HFFc6 (cell line): ENCODE results near the gene SLC2A10. TPM values are rescaled to one million over a fixed set of nuclear protein-coding genes. Genes with fewer than 3 reads are reported as not detected.

ENCODE experiments used
- DNase-seq: peaks from one replicate; pipeline ENCODE4 v3.0.0-alpha.2; 2018
- H3K27ac Mint-ChIP-seq: 2 replicates; pipeline ENCODE4 v1.8.0; 2020; ENCODE audit warnings: mild to moderate bottlenecking, mixed read lengths
- H3K27me3 Mint-ChIP-seq: 2 replicates; pipeline ENCODE4 v1.8.0; 2021; ENCODE audit warnings: mild to moderate bottlenecking, moderate library complexity, mixed read lengths; ENCODE audit not compliant: insufficient read depth
- H3K36me3 Mint-ChIP-seq: 2 replicates; pipeline ENCODE4 v1.8.0; 2021; ENCODE audit warnings: low read depth, mixed read lengths
- H3K4me1 Mint-ChIP-seq: 2 replicates; pipeline ENCODE4 v1.8.0; 2020; ENCODE audit warnings: low read depth, mixed read lengths
- H3K4me3 Mint-ChIP-seq: 2 replicates; pipeline ENCODE4 v1.8.0; 2020; ENCODE audit warnings: mild to moderate bottlenecking, moderate library complexity, mixed read lengths
- H3K9me3 Mint-ChIP-seq: 2 replicates; pipeline ENCODE4 v1.8.0; 2020; ENCODE audit warnings: mild to moderate bottlenecking, mixed read lengths
- total RNA-seq, 6 experiments: library from RNA; stranded (reverse); fragmentation: NEBNext Ultra II Directional; extraction: Animal tissue kit (Norgen Biotek cat#: 25700); gene quantifications; 2 replicates in 1 of 6; 3 replicates in 5 of 6; pipeline ENCODE4 v1.2.3, GENCODE V29; 2021
- TF ChIP-seq, protein P1 (sequence below): fragments of 200-600 bp; sonication (generic); IDR thresholded peaks from 2 replicates; pipeline ENCODE4 v1.5.0; 2021; ENCODE audit warnings: antibody characterized with exemption, mild to moderate bottlenecking

The SLC2A10 gene
- total RNA-seq, 6 experiments from 2014 or later = 27.0 to 36.4 (median 30.5) TPM

DNA sequence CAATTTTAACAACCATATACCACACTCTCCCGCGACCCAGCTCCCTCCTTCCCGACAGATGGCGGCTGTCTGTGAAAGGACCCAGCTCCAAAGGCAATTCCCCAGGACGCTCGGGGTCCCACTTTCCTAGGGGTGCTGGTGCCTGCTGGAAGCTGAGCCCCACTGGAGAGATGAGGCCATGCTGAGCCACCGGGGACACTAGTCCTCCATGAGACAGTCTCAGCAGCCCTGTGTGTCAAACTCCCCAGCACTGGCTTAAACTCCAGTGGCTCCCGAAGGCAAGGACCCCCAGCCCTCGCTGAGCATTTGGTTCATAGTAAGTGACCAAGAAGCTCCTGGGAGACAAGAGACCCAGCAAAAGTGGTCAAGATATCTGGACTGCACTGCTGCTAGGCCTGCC is 52.1 kb downstream of the SLC2A10 start:
- H3K27me3 Mint-ChIP-seq = peaks cover 23% of the 10 kb centered on the region
- H3K4me3 Mint-ChIP-seq = no peak overlapping the region
- no peak for DNase-seq
- TF ChIP-seq, protein P1, sequence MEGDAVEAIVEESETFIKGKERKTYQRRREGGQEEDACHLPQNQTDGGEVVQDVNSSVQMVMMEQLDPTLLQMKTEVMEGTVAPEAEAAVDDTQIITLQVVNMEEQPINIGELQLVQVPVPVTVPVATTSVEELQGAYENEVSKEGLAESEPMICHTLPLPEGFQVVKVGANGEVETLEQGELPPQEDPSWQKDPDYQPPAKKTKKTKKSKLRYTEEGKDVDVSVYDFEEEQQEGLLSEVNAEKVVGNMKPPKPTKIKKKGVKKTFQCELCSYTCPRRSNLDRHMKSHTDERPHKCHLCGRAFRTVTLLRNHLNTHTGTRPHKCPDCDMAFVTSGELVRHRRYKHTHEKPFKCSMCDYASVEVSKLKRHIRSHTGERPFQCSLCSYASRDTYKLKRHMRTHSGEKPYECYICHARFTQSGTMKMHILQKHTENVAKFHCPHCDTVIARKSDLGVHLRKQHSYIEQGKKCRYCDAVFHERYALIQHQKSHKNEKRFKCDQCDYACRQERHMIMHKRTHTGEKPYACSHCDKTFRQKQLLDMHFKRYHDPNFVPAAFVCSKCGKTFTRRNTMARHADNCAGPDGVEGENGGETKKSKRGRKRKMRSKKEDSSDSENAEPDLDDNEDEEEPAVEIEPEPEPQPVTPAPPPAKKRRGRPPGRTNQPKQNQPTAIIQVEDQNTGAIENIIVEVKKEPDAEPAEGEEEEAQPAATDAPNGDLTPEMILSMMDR = no peak; the same call in 1 of the 2 replicates
- no peaks in the 10 kb centered on the region for H3K9me3 Mint-ChIP-seq
- H3K36me3 Mint-ChIP-seq = no peaks in the 10 kb centered on the region
- peaks cover 13% of the 10 kb centered on the region; the same call in 1 of the 2 replicates for H3K4me1 Mint-ChIP-seq
- H3K27ac Mint-ChIP-seq = no peak overlapping the region

GRCh38 chr20:46764068-46764467 is 54.6 kb downstream of the SLC2A10 start:
- Mint-ChIP-seq H3K4me3 (no peak overlapping the region), H3K9me3 (no peaks in the 10 kb centered on the region), H3K27ac (no peak overlapping the region), H3K36me3 (no peaks in the 10 kb centered on the region), H3K4me1 (peaks cover 13% of the 10 kb centered on the region; the same call in 1 of the 2 replicates), H3K27me3 (peaks cover 30% of the 10 kb centered on the region)
- TF ChIP-seq, protein P1 = no peak
- DNase-seq = no peak

DNA sequence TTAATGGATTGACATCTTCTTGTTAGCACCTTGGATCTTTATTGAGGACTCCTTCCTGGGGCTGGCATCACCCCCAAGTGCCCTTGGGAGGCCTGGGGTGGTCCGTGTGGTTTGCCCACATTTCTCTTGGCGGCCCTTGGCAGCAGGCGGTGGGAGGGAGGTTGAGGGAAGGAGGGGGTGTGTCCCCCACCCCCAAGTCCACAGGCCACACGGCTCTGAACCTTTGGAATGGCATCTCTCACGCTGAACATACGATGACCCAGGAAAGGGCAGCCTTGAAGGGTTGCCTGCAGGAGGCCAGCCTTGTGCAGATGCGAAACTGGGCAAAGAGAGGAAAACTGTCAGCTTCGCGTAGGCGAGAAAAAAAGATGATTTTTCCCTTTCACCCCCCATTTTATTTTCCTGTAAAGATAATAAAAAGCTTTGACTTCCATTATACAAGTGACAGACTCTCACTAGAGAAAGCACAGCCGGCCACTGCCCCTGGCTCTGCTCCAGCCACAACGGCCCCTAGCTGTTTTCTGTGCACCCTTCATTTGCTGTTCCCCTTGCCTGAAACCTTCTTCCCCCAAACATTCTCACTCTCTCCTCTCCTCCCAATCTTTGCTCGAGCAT is 56.2 kb downstream of the SLC2A10 start:
- TF ChIP-seq, protein P1 = no peak
- H3K9me3 Mint-ChIP-seq = no peaks in the 10 kb centered on the region
- H3K4me3 Mint-ChIP-seq = no peak overlapping the region
- no peak overlapping the region for H3K27ac Mint-ChIP-seq
- H3K27me3 Mint-ChIP-seq = peaks cover 35% of the 10 kb centered on the region
- no peaks in the 10 kb centered on the region for H3K36me3 Mint-ChIP-seq
- no peak for DNase-seq
- peaks cover 12% of the 10 kb centered on the region for H3K4me1 Mint-ChIP-seq

- no peak overlapping the region for H3K4me3 Mint-ChIP-seq
- H3K4me1 Mint-ChIP-seq = peaks cover 10% of the 10 kb centered on the region
- DNase-seq = peak; percentile 21
- H3K27me3 Mint-ChIP-seq = peaks cover 34% of the 10 kb centered on the region
- H3K36me3 Mint-ChIP-seq = no peaks in the 10 kb centered on the region
- no peaks in the 10 kb centered on the region for H3K9me3 Mint-ChIP-seq
- H3K27ac Mint-ChIP-seq = no peak overlapping the region
- TF ChIP-seq, protein P1 = peak; percentile 91
Observed at GRCh38 chr20:46767127-46767761, 57.8 kb downstream of the SLC2A10 start.

- Mint-ChIP-seq H3K36me3 (no peaks in the 10 kb centered on the region), H3K4me1 (peaks cover 10% of the 10 kb centered on the region), H3K9me3 (no peaks in the 10 kb centered on the region; the same call in 1 of the 2 replicates), H3K27me3 (peaks cover 28% of the 10 kb centered on the region), H3K27ac (no peak overlapping the region), H3K4me3 (no peak overlapping the region)
- TF ChIP-seq, protein P1 = no peak
- DNase-seq = no peak
Observed at GRCh38 chr20:46770330-46771194, 61.1 kb downstream of the SLC2A10 start.
